Neuronal stem cell (in vitro differentiated cells): ENCODE data around the gene SH3BP4.

Experiments used
- DNase-seq: peaks from one replicate; pipeline ENCODE4 v3.0.0-alpha.2; 2013; ENCODE audit warnings: low spot score
- H2AFZ ChIP-seq: one replicate; pipeline ENCODE4 v1.6.1; 2013; ENCODE audit warnings: mild to moderate bottlenecking, low read length, inconsistent platforms
- H2AK5ac ChIP-seq: 2 replicates; pipeline ENCODE4 v1.6.1; 2013; ENCODE audit warnings: low read depth, mild to moderate bottlenecking, inconsistent platforms, low read length, moderate library complexity, mixed read lengths
- H2BK120ac ChIP-seq: 2 replicates; pipeline ENCODE4 v1.6.1; 2013; ENCODE audit warnings: low read depth, mild to moderate bottlenecking, inconsistent platforms, low read length, moderate library complexity, mixed read lengths
- H2BK12ac ChIP-seq: one replicate; pipeline ENCODE4 v1.6.1; 2013; ENCODE audit warnings: low read length, inconsistent platforms
- H2BK15ac ChIP-seq: 2 replicates; pipeline ENCODE4 v1.6.1; 2013; ENCODE audit warnings: mild to moderate bottlenecking, low read length, inconsistent platforms, mixed read lengths
- H2BK5ac ChIP-seq: one replicate; pipeline ENCODE4 v1.6.1; 2013; ENCODE audit warnings: inconsistent platforms, mild to moderate bottlenecking, low read length, moderate library complexity
- H3K14ac ChIP-seq: one replicate; pipeline ENCODE4 v1.6.1; 2013; ENCODE audit warnings: low read length, inconsistent platforms
- H3K18ac ChIP-seq: 2 replicates; pipeline ENCODE4 v1.6.1; 2013; ENCODE audit warnings: low read length, inconsistent platforms
- H3K23ac ChIP-seq: 2 replicates; pipeline ENCODE4 v1.6.1; 2013; ENCODE audit warnings: low read depth, mild to moderate bottlenecking, mixed read lengths, low read length, inconsistent platforms; ENCODE audit not compliant: poor library complexity
- H3K27ac ChIP-seq: replicated peaks from 3 replicates; pipeline ENCODE4 v1.5.1; 2013; ENCODE audit warnings: low read length, inconsistent platforms
- H3K27me3 ChIP-seq, 3 experiments: 2 replicates each; pipeline ENCODE4 v1.6.1; 2013; ENCODE audit warnings: low read length in 3 of 3, mild to moderate bottlenecking in 2 of 3, inconsistent platforms in 1 of 3, low read depth in 1 of 3, mixed read lengths in 1 of 3, moderate library complexity in 1 of 3; ENCODE audit not compliant: control insufficient read depth in 3 of 3, insufficient read depth in 3 of 3
- H3K36me3 ChIP-seq, 2 donors: replicated peaks in 1 of 2; 2 replicates each; pipeline ENCODE4 v1.6.1; 2013; ENCODE audit warnings: low read length in 2 of 2; ENCODE audit not compliant: control insufficient read depth in 2 of 2, insufficient read depth in 2 of 2
- H3K4ac ChIP-seq: 2 replicates; pipeline ENCODE4 v1.6.1; 2013; ENCODE audit warnings: inconsistent platforms, mild to moderate bottlenecking, low read length, moderate library complexity
- H3K4me1 ChIP-seq, 2 donors: 1 replicate in 1 of 2; 2 replicates in 1 of 2; pipeline ENCODE4 v1.6.1; 2013; ENCODE audit warnings: low read length in 2 of 2, low read depth in 1 of 2; ENCODE audit not compliant: control insufficient read depth in 2 of 2, insufficient read depth in 1 of 2
- H3K4me2 ChIP-seq: one replicate; pipeline ENCODE4 v1.6.1; 2013; ENCODE audit warnings: mild to moderate bottlenecking, low read length, inconsistent platforms; ENCODE audit not compliant: insufficient read depth, poor library complexity, severe bottlenecking
- H3K4me3 ChIP-seq, 2 donors: 2 replicates each; pipeline ENCODE4 v1.5.1; 2013; ENCODE audit warnings: low read length in 2 of 2, mild to moderate bottlenecking in 2 of 2, inconsistent platforms in 1 of 2, moderate library complexity in 1 of 2
- H3K79me1 ChIP-seq: one replicate; pipeline ENCODE4 v1.6.1; 2013; ENCODE audit warnings: low read depth, mild to moderate bottlenecking, inconsistent platforms, low read length, moderate library complexity
- H3K9ac ChIP-seq: one replicate; pipeline ENCODE4 v1.6.1; 2013; ENCODE audit warnings: mild to moderate bottlenecking, low read depth, low read length, inconsistent platforms; ENCODE audit not compliant: poor library complexity
- H3K9me3 ChIP-seq, 2 donors: replicated peaks in 1 of 2; 2 replicates each; pipeline versions ENCODE3 to v1.6.1; 2013; ENCODE audit warnings: low read length in 2 of 2, mild to moderate bottlenecking in 2 of 2, inconsistent platforms in 1 of 2, low read depth in 1 of 2, mixed read lengths in 1 of 2, moderate library complexity in 1 of 2; ENCODE audit not compliant: control insufficient read depth in 2 of 2, insufficient read depth in 1 of 2
- H4K8ac ChIP-seq: one replicate; pipeline ENCODE4 v1.6.1; 2013; ENCODE audit warnings: low read depth, mild to moderate bottlenecking, inconsistent platforms, low read length, moderate library complexity
- H4K91ac ChIP-seq: one replicate; pipeline ENCODE4 v1.6.1; 2013; ENCODE audit warnings: low read length, low read depth, mild to moderate bottlenecking, inconsistent platforms; ENCODE audit not compliant: poor library complexity
- WGBS, 2 donors: extraction: QIAGEN DNeasy Blood & Tissue Kit; methylation state at CpG; one replicate each; pipeline ENCODE4 v1.1.7; 2013; ENCODE audit warnings: missing lambda C conversion rate in 2 of 2, mixed read lengths in 1 of 2; ENCODE audit not compliant: insufficient read length in 2 of 2, insufficient replicate concordance in 1 of 2; ENCODE audit errors: extremely low coverage in 2 of 2; 5-methylcytosine and 5-hydroxymethylcytosine counted together

Gene SH3BP4

DNA sequence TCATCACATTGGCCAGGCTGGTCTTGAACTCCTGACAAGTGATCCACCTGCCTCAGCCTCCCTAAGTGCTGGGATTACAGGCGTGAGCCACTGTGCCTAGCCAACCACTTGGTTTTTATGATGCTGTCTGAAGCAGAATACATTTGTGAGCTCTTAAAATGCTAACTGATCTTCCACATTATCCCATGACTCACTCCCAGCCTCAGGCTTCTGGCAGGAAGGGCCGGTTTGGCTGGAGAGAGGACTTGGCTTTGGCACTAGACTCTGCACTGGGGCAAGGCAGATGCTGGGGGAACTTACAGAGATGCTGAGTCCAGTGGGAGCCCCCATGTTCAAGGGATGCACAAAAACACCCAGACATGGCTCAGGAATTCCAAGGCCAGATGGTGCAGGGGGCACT lies 40.5 kb upstream of the SH3BP4 start:
- Histone ChIP-seq H2BK120ac (no peak overlapping the region), H3K9me3 (no peaks in the 10 kb centered on the region), H3K27ac (no peak overlapping the region), H2BK5ac (no peak overlapping the region), H3K4ac (no peak overlapping the region), H3K23ac (no peak overlapping the region), H3K27me3 (peaks cover 0 to 2% (median 0%) of the 10 kb centered on the region in 3 experiments), H3K4me3 (no peak overlapping the region), H3K36me3 (no peaks in the 10 kb centered on the region), H3K9ac (no peak overlapping the region), H2AK5ac (no peak overlapping the region), H4K91ac (no peak overlapping the region), H3K4me1 (peaks cover 0 to 6% of the 10 kb centered on the region in 2 donors), H3K79me1 (no peaks in the 10 kb centered on the region), H3K14ac (peak overlapping the region; percentile 33), H2AFZ (no peak overlapping the region), H2BK12ac (no peak overlapping the region), H3K18ac (no peak overlapping the region), H2BK15ac (no peak overlapping the region), H4K8ac (no peak overlapping the region), H3K4me2 (no peak overlapping the region)
- no peak for DNase-seq
- no CpG with 5 or more reads among the region's 2 CpGs for WGBS, 2 donors

DNA sequence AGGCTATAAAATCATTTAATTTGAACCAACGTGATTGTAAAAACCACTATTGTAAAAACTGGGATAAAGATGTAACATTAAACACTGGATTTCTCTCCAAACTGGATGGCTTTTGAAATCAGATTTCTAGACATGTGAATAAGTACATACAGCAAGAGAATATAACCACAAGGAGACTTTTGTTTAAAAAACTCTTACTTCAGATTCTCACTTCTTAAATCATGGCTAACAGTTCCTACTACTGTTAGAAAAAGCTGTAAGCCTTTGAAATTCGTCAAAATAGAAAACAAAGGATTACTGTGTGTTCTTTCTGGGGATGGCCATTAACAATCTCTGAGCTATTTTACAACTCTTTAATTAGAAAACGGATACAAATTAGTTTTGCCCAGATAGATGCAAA lies 39.4 kb upstream of the SH3BP4 start:
- Histone ChIP-seq H3K4ac (no peak overlapping the region), H3K4me2 (no peak overlapping the region), H3K23ac (no peak overlapping the region), H4K8ac (no peak overlapping the region), H3K27ac (no peak overlapping the region), H3K14ac (no peak overlapping the region), H2BK15ac (no peak overlapping the region), H2BK12ac (no peak overlapping the region), H3K27me3 (peaks cover 0 to 2% (median 0%) of the 10 kb centered on the region in 3 experiments), H3K79me1 (no peaks in the 10 kb centered on the region), H3K4me3 (no peak overlapping the region), H3K9ac (no peak overlapping the region), H3K36me3 (no peaks in the 10 kb centered on the region), H2BK120ac (no peak overlapping the region), H4K91ac (no peak overlapping the region), H3K9me3 (no peaks in the 10 kb centered on the region), H2BK5ac (no peak overlapping the region), H2AK5ac (no peak overlapping the region), H3K4me1 (peaks cover 0 to 12% of the 10 kb centered on the region in 2 donors), H2AFZ (no peak overlapping the region), H3K18ac (no peak overlapping the region)
- no CpG with 5 or more reads among the region's 3 CpGs for WGBS, 2 donors
- no peak for DNase-seq

DNA sequence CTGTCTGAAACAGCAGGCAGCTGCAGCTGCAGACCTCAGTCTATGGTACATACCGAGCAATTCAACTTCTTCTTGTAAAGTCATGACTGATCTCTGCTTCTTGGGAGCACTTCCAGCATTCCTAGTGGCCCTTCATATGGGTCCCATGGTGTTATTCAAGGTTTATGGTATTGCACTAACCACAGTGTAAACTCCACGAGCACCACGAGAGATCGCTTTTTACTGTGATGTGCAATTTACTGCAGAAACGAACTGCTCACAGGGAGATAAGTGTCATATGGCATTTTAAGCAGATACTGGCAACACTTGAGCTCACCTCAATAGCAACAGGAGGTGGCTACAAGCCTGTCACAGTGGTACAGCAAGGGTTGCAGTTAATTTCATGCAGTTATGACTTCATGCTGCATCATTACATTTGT lies 38.6 kb upstream of the SH3BP4 start:
- Histone ChIP-seq H3K4me1 (peaks cover 0 to 15% of the 10 kb centered on the region in 2 donors), H3K14ac (no peak overlapping the region), H2AFZ (peak overlapping the region; percentile 32), H3K18ac (no peak overlapping the region), H3K27me3 (peaks cover 0 to 2% (median 0%) of the 10 kb centered on the region in 3 experiments), H3K4me2 (no peak overlapping the region), H3K36me3 (no peaks in the 10 kb centered on the region), H2BK15ac (no peak overlapping the region), H3K79me1 (no peaks in the 10 kb centered on the region), H3K4me3 (no peak overlapping the region), H3K9me3 (no peaks in the 10 kb centered on the region), H4K91ac (no peak overlapping the region), H2BK120ac (no peak overlapping the region), H2AK5ac (no peak overlapping the region), H2BK12ac (no peak overlapping the region), H3K4ac (no peak overlapping the region), H4K8ac (no peak overlapping the region), H3K27ac (no peak overlapping the region), H3K23ac (no peak overlapping the region), H2BK5ac (no peak overlapping the region), H3K9ac (no peak overlapping the region)
- no peak for DNase-seq
- WGBS, 2 donors = no CpG with 5 or more reads among the region's 5 CpGs

DNA sequence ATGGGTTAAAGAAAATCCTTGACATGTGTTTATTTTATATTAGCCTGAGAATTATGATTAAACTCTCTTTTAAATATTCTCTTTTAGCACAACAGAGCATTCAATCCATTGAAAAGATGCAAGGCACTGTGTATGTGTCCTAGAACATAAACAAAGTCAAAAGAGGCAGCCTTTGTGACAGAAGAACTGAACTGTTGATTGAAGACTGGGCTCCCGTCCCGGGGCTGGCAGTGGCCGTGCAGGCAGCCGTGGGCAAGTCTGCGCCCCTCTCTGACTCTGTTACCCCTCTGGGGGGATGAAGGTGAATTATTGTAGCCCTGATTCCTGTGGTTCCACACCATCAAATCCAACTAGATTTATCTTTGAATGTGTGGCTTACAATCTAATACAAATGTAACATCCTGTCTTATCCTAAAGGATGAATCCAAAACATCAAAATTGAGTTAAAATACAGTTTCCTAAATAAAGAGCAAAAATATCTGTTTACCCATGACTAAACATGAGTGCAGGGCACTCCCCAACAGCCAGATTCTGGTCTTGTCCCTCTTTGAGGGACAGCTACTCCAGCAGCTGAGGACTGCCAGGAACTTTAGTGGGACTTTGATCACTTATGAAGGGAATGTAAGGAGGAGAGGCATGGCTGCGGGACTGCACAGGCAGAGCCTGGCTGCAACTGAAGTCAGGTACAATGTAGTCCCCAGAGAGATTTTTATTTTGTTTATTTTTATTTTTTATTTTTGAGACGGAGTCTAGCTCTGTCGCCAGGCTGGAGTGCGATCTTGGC lies 37.3 kb upstream of the SH3BP4 start:
- Histone ChIP-seq H2AK5ac (no peak overlapping the region), H3K4ac (no peak overlapping the region), H3K23ac (no peak overlapping the region), H4K91ac (no peak overlapping the region), H3K79me1 (no peaks in the 10 kb centered on the region), H3K27ac (no peak overlapping the region), H3K14ac (no peak overlapping the region), H3K4me1 (peaks cover 0 to 15% of the 10 kb centered on the region in 2 donors), H2AFZ (no peak overlapping the region), H2BK5ac (no peak overlapping the region), H3K18ac (no peak overlapping the region), H3K4me3 (no peak overlapping the region), H3K9ac (no peak overlapping the region), H3K27me3 (peaks cover 0 to 2% (median 0%) of the 10 kb centered on the region in 3 experiments), H3K36me3 (no peaks in the 10 kb centered on the region), H2BK120ac (no peak overlapping the region), H3K4me2 (no peak overlapping the region), H3K9me3 (no peaks in the 10 kb centered on the region), H4K8ac (no peak overlapping the region), H2BK15ac (no peak overlapping the region), H2BK12ac (no peak overlapping the region)
- no peak for DNase-seq
- WGBS, 2 donors = no CpG with 5 or more reads among the region's 9 CpGs
